Activated CD4-positive, CD25-positive, alpha-beta regulatory T cell treated with anti-CD3 and anti-CD28 coated beads, Interleukin-2, amount 50 U/mL, for 72 hours (primary cell): ENCODE data around the gene KCNMB2.
"Not testable (repeated sequence)": the region's sequence is repeated elsewhere in the genome, so short reads cannot be mapped to it uniquely, and the experiment has no call there.

ENCODE experiments used
- DNase-seq: peaks from one replicate; pipeline ENCODE4 v3.0.0; 2021

Gene KCNMB2

GRCh38 chr3:178707311-178708031 lies 171.2 kb downstream of the KCNMB2 start:
- DNase-seq: no peak

DNA sequence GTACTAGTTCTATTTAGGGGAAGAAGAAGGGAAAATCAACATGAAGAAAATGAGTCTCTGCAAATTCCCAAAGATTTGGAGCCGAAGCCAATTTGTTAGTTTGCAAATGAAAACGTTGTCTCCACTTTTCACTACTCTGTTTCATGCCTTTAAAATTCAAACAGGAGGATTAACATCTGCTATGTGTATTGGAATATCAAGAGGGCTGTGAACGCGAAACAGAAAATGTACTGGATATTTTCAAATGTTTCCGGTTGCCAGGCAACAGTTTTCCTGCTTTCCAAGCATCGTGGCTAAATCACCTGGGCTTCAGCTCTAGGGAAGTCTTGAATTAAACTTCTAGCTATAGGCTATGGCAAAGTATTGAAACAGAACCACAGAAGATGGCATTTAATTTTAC lies 172.8 kb downstream of the KCNMB2 start:
- no peak for DNase-seq

DNA sequence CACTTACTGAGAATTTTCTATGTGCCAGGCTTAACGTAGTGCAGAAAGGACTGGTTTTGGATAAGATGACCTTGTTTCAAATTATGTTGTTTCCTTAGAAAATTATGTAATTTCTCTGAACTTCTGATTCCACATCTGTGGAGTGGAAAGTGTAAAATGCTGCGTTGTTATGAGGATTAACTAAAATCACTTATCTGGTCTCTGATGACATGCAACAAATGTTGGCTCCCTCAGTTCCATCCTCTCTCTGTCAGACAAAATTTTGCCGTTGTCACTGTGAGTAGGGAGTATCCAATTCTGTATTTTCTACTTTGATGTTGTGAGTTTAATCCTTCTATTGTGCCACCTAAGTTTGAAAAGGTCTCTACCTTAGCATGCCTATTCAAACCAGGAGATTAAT lies 175.5 kb downstream of the KCNMB2 start:
- DNase-seq: no peak

GRCh38 chr3:178712247-178712646 lies 176.0 kb downstream of the KCNMB2 start:
- no peak for DNase-seq

DNA sequence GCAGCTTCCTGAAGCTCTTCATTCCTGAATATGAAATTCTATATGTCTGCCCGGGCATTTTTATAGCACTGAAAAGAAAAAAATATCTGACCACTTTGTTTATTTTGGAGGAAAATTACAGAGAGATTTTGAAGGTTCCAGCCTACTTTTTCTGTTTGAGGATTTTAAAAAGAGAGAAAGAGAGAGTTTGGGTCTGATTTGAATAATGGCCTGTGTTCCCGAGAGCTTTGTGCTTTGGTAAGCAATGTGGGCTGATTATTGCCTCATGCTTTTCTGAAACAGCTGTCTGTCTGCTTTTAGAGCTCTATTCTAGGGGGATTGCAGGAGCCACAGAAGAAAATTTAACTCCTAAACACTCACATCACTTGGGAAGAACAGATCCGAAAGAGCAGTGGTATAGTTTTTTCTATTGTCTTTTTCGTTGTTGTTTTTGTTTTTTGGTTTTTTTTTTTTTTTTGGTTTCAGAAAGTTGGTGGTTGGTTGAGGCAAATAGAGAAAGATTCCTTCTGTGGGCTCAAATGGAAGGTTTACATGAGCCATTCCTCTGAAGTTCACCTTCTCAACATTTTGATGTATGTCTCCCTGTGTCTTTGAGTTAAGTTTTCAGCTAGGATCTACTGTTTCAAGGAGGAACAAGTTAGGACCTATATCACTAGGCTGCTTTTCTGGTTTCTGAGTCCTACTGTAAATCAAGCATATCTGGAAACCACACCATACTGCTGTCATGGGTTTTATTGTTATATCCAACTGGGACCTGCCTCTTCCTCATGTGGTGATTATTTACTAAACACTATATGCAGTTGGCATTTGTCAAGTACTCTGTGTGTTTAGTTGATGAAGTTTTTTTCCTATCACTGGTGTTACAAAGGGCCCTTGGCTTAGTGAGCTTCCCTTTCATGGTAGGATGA lies 178.9 kb downstream of the KCNMB2 start:
- no peak for DNase-seq

GRCh38 chr3:178718995-178719635 lies 182.9 kb downstream of the KCNMB2 start:
- DNase-seq: no peak

DNA sequence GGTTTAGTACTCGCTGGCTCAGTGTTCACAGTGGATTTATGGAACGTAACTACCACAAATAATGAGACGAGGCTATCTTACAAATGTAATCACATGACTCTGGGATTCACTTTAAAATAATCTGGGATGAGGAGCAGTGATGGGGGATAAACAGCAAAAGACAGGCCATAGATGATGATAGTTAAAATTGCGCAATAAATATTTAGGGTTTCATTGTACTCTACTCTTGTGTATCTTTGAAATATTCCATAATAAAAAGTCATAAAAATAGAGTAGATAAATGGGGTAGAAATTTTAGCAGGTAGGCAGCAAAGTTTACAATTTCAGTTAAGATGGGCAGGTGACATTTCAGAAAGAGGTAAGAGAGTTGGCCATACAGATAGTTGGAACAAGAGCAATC lies 196.6 kb downstream of the KCNMB2 start:
- no peak for DNase-seq

DNA sequence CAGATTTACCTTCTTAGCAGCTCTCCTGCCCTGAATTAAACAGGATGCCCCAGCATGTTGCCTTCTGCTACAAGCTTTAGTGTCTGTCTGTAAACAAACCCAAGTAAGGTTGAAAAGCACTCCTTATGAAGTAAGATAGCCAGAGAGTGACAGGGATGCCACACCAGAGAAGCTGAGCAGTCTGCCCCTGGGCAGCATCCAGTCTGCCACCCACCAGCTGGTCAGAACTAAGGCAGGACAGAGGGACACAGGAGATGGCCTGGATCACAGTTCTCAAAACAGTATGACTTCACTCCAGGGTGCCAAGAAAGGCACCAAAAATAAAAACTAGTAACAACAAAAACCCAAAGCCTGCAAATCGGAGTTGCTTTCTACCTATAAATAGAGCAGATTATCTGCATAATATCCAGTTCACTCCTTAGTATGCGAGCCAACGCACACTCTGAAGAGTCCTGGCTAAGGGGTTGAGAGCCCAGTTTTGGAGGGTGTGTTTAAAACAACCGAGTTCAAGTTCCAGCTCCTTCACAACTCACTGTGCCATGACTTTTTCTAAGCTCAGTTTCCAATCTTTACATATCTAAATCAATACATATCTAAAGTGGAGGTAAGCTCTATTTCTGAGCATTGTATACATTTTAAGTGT lies 198.9 kb downstream of the KCNMB2 start:
- DNase-seq: no peak

DNA sequence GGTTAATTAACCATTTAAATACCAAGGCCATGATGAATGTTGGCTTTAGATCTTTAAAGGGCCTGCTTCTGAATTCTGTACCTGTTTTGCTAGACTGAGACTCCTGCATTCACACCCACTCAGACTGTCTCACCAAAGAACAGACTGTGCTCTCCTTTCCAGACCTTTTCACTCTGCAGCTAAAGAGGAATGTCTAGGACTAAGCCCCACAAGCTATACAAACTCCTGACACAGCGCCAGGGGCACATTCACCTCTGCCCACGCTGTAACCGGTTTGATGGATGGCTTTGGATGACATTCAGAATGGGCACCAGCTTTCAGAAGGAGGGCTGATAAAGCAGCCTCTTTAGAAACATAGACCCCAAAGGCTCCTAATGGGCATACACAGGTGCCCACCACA lies 200.1 kb downstream of the KCNMB2 start:
- no peak for DNase-seq

- no peak for DNase-seq
Measured at GRCh38 chr3:178739720-178740119, 203.5 kb downstream of the KCNMB2 start.

DNA sequence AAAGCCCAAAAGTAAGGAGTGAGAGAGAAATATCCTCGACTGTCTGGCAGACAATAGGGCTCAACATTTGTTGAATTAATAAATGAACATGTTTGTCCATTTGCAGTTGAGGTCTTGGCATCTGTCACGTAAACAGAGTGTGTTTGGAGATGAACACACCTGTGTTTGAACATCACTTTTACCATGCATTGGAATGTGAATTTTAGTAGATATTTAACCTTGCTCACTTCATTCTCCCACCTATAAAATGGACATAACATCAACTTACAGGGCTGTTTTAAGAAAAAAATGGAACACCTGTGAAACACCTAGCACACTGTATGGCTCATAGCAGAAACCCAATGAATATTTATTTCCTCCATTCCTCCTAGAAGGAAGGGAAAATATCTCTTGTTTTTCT lies 204.8 kb downstream of the KCNMB2 start:
- DNase-seq: no peak

GRCh38 chr3:178743297-178743696 lies 207.1 kb downstream of the KCNMB2 start:
- no peak for DNase-seq

DNA sequence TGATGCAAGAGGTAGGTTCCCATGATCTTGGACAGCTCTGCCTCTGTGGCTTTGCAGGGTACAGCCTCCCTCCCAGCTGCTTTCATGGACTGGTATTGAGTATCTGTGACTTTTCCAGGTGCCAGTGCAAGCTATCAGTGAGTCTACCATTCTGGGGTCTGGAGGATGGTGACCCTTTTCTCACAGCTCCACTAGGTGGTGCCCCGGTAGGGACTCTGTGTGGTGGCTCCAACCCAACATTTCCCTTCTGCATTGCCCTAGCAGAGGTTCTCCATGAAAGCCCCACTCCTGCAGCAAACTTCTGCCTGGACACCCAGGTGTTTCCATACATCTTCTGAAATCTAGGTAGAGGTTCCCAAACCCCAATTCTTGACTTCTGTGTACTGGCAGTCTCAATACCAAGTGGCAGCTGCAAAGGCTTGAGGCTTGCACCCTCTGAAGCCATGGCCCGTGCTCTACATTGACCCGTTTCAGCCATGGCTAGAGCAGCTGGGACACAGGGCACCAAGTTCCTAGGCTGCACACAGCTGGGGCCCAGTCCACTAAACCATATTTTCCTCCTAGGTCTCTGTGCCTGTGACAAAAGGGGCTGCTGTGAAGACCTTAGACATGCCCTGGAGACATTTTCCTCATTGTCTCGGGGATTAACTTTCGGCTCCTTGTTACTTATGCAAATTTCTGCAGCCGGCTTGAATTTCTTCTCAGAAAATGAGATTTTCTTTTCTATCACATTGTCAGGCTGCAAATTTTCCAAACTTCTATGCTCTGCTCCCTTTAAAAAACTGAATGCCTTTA lies 209.8 kb downstream of the KCNMB2 start:
- not testable (repeated sequence) for DNase-seq

DNA sequence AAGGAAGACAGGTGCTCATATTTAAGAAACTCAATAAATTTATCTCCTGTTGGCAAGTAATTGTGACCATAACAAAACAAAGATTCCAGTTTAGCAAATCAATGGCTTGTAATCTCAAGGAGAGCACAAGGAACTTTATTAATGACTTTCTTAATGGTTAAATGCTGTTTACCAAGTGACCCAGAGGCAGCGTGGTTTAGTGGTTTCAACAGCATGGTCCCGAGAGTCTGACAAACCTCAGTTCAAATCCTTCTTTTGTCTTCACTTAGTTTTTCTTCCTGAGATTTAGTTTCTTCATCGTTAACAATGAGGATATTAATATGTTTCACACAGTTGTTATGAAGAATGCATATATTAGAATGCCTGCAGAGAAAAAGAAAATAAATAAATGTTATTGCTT lies 212.6 kb downstream of the KCNMB2 start:
- no peak for DNase-seq

- DNase-seq: no peak
Measured at GRCh38 chr3:178749471-178749870, 213.2 kb downstream of the KCNMB2 start.

DNA sequence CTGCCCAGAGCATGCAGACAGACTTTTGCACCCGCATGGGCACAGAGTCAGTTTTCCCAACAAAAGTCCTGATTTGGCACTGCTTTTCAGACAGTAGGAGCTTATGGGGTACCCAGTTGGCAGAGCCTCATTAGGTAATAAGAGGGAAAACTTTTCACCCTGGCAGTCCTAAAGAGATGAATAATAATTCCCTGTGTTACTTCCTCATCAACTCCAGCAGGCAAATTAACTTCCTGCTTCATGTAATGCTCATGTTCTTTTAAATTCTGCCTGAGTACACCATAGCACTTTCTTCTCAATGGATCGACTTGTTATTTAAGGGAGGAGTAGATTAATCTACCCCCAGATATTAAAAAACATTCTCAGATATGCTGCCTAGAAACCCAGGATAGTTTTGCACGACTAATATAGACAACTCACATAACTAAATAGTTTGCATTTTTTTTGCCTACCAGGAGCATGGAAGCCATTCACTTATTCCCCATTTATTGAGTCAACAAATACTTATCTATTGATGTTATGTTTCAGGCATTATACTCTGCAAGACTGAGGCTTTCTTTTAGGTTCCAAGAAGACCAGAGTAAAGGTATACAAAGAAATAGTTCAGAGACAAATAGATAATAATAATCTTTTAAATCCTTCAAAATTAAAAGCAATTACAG lies 214.5 kb downstream of the KCNMB2 start:
- DNase-seq: no peak

- DNase-seq: no peak
Measured at GRCh38 chr3:178752843-178753242, 216.6 kb downstream of the KCNMB2 start.

DNA sequence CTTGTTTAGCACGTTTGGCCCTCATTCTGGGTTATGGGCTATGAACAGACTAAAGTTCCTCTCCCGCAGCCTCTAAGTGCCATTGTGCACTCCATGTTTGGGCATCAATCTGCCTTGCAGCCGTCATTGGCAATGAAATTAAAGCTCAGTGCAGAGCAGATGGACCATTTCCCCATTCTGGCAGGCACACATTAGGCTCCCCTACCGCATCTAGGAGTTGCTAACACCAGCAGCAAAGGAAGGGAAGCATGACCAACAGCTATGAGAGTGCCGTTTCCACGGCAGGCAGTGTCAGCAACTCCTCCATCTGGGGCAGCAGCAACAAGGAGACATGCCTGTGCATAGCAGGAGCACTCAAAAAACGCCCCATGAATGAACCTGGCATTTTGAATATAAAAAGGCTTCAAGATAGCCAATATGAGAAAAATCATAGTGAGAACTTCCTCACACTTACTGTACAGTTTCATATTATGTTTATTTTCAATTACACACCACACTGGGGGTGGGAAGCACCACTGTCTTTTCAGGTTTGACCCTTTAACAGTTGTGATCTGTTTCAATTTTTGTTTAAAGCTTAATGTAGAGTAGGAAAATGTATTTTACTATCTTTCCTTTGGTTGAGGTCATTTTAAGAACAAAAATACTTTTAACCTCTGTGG lies 218.7 kb downstream of the KCNMB2 start:
- DNase-seq: no peak

- DNase-seq: no peak
Measured at GRCh38 chr3:178761024-178761423, 224.8 kb downstream of the KCNMB2 start.

DNA sequence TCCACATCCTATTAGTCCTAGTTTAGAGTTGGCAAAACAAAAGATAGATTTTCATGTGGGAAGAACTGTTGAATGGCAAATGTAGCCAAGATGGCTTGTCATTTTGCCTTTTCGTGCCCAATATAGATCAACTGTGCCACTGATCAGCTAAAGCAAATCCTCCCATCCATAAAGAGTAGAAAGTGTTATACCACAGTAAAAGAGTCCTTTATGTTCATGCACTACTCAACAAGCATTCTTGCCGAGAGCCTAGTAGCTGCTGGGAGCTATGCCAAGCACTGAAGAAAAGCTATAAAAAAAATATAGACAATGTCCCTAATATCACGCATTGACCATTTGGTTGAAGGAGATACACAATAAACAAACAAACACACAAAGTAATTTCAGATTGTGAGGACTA lies 225.2 kb downstream of the KCNMB2 start:
- DNase-seq: no peak

DNA sequence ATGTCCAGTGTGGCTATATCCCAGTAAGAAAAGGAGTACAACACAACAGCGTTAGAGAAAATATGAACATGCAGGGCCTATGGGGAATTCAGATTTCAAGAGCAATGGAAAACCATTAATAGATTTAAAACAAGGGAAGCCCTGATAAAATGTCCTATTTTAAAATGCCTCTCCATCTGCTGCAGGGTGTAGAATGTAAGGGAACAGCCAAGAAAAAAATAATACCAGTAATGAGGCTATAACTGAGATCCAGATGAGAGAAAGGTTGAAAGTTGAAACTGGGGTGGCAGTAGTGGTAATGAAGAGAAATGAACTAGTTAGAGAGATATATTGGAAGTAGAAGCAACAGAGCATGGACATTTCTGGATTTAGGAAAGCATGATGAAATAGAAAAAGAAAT lies 226.1 kb downstream of the KCNMB2 start:
- DNase-seq: no peak
